ENCODE measurements around the gene PTPRN2.

PTPRN2 gene

DNA sequence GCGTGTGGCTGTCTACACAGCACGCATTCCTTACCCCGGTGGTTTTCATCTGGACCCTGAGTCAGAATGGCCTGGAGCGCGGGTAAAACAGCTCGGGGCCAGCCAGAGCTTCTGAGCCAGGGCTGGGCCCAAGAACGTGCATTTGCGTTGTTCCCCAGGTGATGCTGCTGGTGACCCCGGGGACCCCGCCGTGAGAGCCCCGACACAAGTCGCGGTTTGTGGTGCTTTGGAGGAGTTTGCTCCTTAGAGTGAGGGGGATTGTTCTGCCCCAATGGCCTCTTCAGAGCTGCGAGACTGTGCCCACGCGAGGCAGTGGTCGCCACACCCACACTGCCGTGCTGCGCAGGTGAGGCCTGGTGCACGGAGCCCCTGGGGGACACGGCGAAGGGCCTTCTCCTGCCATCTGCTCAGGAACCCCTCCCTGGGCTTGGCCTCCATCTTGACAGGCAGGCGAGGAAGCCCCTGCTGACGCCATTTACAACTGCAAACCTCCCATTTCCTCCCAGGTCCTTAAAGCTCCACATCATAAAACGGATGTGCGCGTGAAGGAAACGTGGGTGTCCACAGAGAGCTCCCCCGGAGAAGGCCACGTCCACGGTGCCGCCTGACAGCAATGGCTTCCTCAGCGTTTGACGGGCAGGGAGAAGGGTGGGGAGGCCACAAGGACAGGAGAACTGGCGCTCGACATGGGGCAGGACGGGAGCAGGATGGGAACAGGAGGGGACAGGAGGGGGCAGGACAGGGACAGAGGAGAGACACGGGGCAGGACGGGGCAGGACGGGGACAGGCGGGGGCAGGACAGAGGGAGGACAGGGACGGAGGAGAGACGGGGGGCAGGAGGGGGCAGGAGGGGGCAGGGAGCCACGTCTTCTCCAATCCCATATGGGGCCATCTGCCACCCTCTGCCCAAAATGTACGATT is 773.6 kb downstream of the PTPRN2 start:
- no peak for DNase-seq

DNA sequence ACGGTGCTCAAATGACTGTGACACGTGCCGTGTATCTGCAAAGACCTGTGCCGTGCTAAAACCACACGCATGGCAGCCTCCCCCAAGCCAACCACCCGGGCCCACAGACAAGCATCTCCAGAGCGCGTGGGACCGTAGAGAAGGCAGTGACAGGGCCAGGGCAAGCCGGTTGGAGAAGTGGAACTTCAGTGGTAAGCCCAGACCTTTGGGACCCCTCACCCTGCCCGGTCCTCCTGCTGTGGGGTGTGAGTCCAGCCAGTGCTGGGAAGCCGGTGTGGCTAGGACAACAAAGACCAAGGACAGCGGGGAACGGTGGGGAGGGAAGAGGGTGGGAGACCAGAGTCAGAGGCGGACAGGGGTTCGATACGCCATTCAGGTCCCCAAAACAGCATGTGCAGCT is 774.6 kb downstream of the PTPRN2 start:
- no peak for DNase-seq

DNA sequence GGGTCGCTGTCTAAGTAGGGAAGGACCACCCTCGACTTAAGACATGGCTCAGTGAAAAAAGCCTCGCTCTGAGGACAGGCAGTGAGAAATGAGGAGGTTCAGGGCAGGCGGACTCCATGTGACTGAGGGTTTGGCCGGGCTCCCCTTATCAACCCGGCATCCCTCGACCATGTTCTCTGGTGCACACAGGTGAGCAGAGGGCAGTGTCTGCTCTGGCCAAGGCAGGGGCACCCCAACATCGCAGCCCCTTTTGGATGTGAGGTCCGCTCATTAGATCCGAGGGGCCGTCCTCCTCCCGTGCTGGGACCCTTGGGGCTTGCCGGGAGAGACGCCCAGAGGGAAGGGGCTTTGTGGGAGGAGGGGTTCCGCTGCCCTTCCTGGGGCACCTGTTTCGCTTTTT is 775.7 kb downstream of the PTPRN2 start:
- no peak for DNase-seq

DNA sequence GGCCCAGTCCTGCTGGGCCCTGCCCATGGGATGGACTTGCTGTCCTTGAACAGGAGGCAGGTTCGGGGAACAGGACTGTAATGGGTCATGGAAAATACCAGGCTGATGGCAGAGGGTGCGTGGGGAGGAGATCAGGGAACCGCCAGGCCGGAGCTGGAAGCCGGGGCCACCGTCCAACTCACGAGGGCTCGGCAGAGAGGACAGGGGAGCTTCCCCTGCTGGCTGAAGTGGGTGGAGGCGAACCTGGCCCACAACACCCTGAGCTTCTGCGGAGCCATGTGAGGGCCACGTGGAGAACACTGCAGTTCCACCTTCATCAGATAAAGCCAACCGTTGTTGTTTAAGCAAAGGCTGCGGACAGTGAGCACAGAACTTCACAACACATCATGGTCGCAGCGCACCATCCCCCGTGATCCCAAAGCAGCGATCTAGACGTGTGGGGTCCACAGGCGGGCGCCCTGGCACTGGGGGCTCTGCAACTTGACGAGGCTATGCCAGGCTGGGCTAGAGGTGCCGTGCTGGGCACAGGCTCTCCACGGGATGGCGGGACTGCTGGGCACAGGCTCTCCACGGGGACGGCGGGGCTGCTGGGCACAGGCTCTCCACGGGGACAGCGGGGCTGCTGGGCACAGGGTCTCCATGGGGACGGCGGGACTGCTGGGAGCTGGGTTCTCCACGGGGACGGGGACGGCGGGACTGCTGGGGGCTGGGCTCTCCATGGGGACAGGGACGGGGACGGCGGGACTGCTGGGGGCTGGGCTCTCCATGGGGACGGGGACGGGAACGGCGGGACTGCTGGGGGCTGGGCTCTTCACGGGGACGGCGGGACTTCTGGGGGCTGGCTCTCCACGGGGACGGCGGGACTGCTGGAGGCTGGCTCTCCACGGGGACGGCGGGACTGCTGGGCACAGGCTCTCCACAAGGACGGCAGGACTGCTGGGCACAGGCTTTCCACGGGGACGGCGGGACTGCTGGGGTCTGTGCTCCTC is 777.5 kb downstream of the PTPRN2 start:
- no peak for DNase-seq

DNA sequence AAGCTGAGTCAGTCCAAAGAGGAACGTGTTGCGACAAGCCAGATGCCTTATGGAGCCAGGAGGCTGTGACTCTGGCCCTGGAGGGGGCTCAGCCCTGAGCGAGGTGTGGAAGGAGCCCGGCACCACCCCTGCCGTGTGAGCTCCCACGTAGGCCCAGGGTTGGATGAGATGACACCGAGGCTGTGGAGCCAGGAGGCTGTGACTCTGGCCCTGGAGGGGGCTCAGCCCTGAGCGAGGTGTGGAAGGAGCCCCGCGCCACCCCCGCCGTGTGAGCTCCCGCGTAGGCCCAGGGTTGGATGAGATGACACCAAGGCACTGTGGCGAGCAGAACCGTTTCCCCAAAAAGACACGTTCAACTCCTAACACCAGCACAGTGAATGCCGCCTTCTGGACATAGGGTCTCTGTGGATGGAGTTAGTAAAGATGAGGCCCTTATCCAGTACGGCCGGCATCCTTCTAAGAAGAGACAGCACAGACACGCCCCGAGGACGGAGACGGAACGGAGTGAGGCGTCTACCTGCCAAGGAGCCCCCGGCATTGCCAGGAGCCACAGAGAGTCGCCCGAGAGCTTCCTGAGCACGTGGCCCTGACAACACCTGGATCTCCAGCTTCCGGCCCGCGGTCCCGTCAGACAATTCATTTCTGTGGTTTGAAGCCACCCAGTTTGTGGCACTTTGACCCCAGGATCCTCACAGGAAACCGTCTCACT is 778.3 kb downstream of the PTPRN2 start:
- no peak for DNase-seq

DNA sequence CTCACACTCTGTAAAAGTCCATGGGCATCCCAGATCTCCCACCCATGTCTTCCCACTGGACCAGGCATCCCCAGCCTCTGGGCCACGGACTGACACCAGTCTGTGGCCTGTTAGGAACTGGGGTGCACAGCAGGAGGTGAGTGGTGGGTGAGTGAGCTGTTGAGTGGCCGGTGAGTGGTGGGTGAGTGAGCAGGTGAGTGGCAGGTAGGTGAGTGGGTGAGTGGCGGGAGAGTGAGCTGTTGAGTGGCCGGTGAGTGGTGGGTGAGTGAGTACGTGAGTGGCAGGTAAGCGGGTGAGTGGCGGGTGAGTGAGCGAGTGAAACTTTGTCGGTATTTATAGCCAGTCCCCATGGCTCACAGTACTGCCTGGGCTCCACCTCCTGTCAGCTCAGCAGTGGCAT is 779.6 kb downstream of the PTPRN2 start:
- no peak for DNase-seq

DNA sequence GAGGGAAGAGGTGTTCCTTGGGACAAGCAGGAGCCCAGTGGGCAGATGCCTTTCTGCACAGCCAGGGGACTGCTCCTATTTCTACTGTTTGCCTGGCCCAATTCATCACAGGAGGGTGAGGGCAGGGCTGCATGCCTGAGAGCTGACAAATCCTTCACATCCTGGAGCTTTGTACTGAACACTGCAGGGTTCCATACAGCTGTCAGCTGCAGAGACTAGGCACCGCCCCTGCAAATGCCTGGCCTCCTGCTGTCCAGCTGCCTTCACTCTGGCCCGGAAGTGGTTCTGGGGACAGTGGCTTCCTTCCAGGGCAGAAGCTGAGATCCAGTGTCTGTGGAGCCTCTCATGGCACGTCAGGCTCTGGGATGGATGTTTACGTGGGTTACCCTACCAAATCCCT is 780.1 kb downstream of the PTPRN2 start:
- no peak for DNase-seq

DNA sequence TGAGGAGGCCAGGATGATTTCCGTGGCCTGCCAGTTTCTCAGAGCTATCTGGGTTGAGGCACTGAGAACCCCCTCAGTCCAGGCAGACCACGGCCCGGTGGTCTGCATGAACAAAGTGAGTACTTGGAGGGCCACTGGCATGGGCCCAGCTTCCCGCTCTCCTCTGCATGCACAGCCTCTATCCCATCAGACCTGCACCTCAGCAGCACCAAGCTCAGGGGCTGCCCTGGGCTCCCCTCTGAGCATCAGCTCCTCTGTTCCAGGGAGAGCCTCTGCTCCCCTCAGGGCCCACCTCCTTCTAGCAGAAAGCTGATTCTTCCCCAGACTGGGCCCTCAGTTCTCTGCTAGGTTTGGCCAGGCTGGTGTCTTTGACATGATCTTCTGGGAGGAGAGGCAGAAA is 780.9 kb downstream of the PTPRN2 start:
- no peak for DNase-seq

DNA sequence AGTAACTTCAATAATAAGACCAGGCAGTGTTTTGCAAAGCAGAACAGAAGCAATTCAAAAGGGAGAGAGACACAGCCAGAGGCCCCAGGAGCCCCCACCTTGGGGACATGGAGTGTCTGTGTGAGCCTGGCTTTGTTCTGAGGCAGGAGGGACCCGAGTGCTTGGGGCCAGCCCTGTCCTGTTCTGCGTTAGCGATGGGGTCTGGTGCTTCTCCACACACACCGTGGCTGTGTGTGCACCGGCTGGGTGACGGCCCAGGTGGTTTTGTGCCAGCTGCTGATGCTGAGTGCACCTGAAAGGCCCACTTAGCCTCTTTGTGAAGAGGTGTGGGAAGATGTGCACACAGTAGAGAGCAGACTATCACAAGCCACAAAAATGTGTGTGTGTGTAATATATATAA is 781.9 kb downstream of the PTPRN2 start:
- DNase-seq: no peak

DNA sequence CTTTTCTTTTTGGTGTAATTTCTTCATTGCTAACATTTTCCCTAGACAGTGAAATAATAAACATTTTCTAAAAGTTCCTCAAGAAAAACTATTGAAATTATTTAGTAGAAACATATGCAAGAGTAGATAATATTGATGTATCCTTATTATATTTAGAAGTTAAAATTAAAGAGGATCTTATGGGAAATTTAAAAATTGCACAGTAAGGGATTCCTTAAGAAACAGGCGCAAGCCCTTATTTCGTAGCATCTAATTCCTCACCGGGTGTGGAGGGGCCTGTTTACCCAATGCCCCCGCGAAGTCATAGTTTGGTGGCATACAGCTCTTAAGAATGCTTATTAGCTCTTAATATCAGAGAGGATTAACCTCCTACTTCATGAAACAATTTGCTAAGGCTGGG is 783.7 kb downstream of the PTPRN2 start:
- no peak for DNase-seq

DNA sequence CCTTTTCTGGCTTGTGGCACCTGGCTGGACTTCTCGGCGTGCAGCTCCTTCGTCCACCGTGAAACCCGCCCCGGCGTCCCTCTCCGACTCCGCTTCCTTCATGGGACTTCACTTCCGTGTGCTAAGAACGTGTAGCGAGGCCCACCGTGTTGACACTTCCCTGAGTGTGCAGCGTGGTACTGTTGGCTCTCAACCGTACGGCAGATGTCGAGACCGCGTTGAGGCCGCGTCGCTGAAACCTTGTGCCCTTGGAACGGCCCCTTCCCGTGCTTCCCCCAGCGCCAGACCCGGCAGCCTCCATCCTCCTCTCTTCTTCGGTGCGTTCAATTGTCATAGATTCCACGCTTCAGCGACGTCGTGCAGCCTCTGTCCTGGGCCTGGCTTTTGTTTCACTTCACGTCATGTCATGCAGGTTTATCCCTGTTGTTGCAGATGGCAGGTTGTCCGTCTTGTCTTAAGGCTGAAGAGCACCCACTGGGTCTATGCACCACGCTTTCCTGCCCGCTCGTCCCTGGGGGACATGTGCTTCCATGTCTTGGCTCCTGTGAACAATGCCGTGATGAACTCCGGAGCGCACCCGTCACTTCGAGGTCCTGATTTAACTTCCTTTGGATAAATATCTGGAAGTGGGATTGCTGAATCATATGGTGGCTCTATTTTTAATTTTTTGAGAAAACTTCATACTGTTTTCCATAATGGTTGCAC is 785.5 kb downstream of the PTPRN2 start:
- no peak for DNase-seq

DNA sequence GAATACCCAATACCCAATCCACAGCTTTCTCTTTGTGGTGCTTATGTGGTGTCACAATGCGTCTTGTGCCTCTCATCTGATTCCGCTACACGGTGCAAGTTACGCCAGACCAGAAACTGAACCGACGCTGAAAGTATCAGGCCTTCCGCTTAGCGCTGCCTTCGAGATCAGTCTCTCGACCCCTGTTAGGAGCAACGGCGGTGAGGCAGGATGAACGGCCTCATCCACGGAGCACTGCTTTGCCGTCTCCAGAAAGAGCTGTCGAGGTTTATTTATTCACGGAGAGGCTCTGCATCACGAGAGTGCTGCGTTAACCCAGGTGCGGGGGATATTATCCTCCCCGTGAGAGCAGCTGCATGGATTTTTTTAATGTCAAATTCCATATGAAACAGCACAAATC is 786.5 kb downstream of the PTPRN2 start:
- DNase-seq: no peak

DNA sequence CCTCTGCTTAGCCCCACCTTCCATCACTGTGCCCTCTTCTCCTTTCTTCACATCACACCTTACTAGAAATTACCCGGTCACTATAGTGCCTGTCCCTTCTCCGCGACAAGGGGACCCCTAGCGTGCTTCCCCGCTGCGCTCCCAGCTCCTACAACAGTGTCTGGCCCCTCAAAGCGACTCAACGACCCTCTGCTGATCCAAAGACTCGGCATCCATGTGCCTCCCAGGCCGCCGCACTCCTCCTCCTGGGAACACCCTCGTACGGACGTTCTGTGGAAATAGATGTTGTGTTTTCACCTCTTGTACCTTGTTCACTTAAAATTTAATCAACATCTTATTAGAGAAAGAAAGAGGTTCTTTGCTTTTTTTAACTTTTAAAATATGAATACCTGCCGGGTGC is 787.3 kb downstream of the PTPRN2 start:
- DNase-seq: no peak

DNA sequence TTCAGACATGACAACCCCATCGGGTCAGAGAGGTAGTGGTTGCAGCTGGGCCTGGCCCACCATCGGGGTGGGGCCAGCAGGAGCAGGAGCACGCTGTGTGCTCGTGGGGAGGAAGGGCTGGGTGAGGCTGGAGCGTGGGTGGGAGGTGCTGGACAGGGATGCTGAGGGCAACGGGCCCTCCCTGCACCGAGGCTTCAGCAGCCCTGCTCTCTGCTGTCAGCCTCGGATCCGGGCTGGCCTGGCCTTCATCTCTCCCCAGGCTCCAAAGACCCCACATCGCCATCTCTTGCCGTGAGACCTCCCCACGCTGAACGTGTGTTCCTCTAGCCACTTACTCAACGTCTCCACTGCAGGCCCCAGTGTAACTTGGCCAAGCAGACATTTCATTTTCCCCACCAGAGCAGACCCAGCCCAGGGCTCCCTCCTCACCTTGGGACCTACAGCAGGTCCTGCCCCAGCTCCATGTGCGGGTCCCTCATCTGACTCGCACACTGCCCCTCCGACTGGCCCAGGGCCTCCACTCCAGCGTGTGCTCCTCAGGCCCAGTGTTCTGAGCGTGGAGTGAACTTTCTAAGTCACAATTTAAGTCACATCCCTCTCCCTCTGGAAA is 788.4 kb downstream of the PTPRN2 start:
- no peak for DNase-seq

DNA sequence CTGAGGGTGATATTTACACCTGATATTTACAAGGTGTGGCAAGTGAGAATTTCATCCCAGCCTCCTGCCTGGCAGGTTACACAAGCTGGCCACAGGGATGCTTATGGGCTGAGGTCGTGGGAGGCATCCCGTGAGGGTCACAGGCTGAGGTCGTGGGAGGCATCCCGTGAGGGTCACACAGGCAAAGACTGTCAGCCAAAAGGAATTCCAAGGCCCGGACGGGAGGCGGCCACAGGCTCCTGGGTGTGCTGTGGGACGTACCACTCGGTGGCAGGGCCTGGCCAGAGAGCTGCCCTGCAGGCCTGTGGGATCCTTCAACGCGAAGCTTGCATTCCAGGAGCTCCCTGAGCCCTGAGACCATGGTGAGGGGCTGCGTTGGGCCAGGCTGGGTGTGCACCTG is 790.3 kb downstream of the PTPRN2 start:
- no peak for DNase-seq

DNA sequence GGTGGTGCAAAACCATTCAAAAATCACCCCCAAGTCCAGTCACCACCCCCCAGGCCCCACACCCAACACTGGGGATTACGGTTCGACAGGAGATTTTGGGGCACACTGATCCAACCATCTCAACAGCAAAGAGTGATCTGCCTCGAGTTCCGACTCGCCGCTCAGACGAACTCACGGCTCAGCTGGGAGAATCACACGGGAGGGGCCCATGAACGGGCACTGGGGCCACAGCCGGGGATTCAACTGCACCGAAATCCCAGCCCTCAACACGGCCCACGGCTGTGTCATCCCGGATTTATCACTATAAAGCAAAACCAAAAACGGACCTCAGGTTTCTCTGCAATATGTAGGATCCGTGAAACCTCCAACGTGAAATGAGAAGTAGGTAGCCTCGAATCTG is 790.8 kb downstream of the PTPRN2 start:
- DNase-seq: no peak

DNA sequence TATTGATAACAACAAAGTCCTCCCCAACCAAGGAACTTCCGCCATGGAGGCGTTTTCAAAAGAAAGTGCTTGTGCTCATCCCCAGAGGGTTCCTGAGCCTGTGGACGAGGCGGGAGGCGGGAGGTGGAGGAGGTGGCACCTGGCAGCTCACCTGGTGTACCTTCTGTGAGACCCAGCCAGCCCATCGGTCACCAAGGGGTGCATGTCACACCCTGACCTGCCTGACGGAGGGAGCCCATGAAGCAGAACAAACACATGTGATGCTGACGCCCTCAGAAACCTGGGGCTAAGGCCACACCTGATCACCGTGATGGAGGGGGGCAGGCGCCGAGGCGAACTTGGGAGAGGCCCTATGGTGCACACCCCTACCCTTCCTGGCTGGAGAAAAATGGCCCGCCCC is 792.0 kb downstream of the PTPRN2 start:
- DNase-seq: no peak

DNA sequence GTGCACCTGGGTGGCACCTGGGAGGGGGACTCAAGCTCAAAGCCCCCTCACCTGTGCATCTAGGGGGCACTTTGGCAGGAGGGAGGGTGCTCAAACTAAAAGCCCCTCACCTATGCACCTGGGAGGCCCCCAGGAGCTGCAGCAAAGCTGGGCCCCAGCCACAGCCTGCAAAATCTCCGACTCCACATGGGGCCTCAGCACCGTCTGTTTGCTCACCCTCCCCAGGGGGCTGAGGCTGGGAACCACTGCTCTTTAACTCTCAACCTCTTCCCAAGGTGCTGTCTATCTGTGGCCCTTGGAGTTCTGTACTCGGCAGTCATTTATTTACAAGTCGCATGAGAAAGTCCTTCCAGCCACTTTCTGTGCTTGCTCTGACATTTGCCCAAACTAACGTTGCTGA is 792.4 kb downstream of the PTPRN2 start:
- DNase-seq: no peak

DNA sequence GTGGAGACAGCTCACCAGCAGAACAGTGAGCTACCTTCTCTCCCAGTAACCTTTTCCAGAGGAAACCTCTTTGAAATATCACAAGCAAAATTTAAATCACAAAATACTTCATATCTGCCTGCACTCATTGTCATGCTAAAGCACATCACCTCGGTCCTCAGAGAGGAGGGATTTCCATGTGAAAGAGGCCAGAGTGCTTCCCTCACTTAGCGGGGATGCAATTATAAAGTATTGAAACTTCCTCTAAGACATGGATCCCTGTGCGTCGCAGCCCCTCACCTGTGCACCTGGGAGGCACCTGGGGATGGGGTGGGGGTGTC is 792.9 kb downstream of the PTPRN2 start:
- DNase-seq: no peak

DNA sequence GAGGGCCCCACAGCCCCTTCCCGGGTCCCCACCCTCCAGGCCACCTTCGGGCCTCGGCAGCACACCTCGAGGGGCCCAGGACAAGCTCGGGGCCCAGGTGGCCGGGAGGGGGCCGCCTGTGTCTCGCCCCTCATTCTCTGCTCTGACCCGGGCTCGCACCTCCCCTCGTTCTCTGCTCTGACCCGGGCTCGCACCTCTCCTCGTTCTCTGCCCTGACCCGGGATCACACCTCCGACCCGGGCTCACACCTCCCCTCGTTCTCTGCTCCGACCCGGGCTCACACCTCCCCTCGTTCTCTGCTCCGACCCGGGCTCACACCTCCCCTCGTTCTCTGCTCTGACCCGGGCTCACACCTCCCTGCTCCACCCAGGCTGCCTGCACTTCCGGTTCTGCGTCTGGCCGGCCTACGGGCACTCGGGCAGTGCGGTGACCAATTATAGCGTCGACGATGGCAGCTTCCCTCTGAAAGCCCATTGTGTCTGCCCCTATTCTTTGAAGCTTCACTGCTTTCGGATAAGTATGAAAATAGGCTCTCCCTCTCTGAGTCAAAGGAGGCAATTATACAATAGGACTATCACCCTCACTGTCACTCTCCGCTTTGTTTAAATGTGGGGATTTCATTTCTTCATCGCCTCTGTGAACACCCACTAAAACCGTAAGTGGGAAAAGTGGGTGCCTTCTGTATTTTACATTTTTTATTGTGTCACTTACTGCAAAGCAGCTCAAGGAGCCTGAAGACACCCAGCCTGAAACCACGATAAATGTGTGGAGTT is 793.5 kb downstream of the PTPRN2 start:
- no peak for DNase-seq

DNA sequence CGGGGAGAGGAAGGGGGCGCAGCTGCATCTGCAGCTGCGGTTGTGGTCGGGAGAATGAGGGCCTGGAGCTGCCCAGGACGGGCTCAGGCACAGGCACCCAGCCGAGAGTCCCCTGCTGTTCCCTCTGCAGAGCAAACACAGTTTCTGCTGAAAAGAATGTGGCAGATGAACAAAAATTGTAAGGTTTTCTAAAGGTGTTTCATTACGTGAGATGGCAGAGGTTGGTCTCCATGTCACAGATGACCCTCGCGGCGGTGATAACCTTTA is 794.6 kb downstream of the PTPRN2 start:
- no peak for DNase-seq
